Glutamatergic neuron (in vitro differentiated cells): ENCODE data around the gene SSB. TPM values are rescaled to one million over a fixed set of nuclear protein-coding genes. Genes with fewer than 3 reads are reported as not detected.

Source experiments
- DNase-seq: peaks from one replicate; pipeline ENCODE4 v3.0.0; 2022
- H3K27ac Mint-ChIP-seq: one replicate; pipeline ENCODE4 v1.8.0; 2020; ENCODE audit warnings: mild to moderate bottlenecking, mixed read lengths, inconsistent platforms; ENCODE audit not compliant: unreplicated experiment
- H3K27me3 Mint-ChIP-seq: one replicate; pipeline ENCODE4 v1.8.0; 2020; ENCODE audit warnings: mild to moderate bottlenecking, moderate library complexity, mixed read lengths, inconsistent platforms; ENCODE audit not compliant: unreplicated experiment
- H3K36me3 Mint-ChIP-seq: one replicate; pipeline ENCODE4 v1.8.0; 2020; ENCODE audit warnings: mild to moderate bottlenecking, mixed read lengths, inconsistent platforms; ENCODE audit not compliant: unreplicated experiment
- H3K4me1 Mint-ChIP-seq: one replicate; pipeline ENCODE4 v1.8.0; 2020; ENCODE audit warnings: mild to moderate bottlenecking, low read depth, mixed read lengths, inconsistent platforms; ENCODE audit not compliant: unreplicated experiment
- H3K4me3 Mint-ChIP-seq: one replicate; pipeline ENCODE4 v1.8.0; 2020; ENCODE audit warnings: mild to moderate bottlenecking, mixed read lengths, inconsistent platforms; ENCODE audit not compliant: unreplicated experiment
- H3K9me3 Mint-ChIP-seq: one replicate; pipeline ENCODE4 v1.8.0; 2020; ENCODE audit warnings: mild to moderate bottlenecking, moderate library complexity, mixed read lengths, inconsistent platforms; ENCODE audit not compliant: unreplicated experiment
- long read RNA-seq: library from polyadenylated mRNA; unstranded; transcript quantifications from one replicate; pipeline ENCODE4 v2.0.0, GENCODE V29; 2020; ENCODE audit not compliant: unreplicated experiment
- total RNA-seq: library from RNA; stranded (reverse); fragmentation: NEBNext Ultra II Directional; extraction: Animal tissue kit (Norgen Biotek cat#: 25700); gene quantifications from one replicate; pipeline ENCODE4 v1.2.1, GENCODE V29; 2021; ENCODE audit not compliant: unreplicated experiment
- TF ChIP-seq, protein P1 (sequence below): fragments of 200-600 bp; sonication (generic); IDR thresholded peaks from one replicate; pipeline ENCODE4 v1.5.0; 2021; ENCODE audit not compliant: partially characterized antibody, unreplicated experiment

The SSB gene
- total RNA-seq: 79.0 TPM
- long read RNA-seq, transcript SSB-201 (12 exons, 1,709 nt): major isoform, 23 of 59 reads
- long read RNA-seq, partial matches to known transcripts: 31 of 59 reads
- long read RNA-seq, other reads (novel, unspliced or antisense): 3 of 59 reads

DNA sequence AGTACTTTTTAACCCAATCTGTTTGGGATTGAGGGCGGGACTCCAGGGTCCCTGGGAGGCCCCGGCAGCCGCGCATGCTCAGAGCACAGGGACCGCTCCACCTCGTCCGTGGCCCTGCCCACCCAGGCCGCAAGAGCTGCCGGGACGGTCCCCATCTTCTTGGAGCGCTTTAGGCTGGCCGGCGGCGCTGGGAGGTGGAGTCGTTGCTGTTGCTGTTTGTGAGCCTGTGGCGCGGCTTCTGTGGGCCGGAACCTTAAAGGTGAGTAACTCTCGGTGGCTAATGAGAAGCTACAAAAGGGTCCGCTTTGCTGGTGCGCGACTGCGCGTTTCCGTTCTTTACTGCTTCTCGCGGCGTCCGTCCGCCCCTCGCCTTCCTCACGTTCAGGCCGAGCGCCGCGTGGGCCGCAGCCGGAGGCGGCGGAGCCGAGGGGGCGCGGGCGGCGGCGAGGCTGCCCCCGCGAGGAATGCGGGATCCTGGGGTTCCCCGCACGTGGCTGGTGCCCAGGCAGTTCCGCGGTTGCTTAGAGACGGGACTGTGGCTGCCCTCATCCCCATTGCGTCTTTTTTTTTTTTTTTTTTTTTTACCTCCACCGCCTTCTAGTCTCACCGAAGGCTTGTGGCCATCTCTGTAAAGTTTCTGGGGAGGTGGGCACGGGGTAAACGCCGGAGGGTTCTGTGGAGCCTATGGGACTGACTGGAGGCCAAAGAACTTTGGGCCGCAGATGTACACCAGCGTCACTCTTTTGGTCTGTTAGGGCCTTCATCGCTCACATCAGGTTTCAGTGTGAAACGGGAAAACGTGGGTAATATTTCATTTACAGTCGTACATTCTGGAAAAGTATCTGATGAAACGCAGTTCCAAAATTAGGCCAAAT, at the start of gene SSB:
Gene SSB, plus strand, starts transcription at position 154 of the 875 bp plus-strand sequence. CDS start 2,090 bp downstream, outside the sequence.
- DNase-seq: peak; percentile 93
- H3K4me3 Mint-ChIP-seq: peak within 1 kb of the TSS; percentile 92
- H3K27me3 Mint-ChIP-seq: peaks cover 3% of the 10 kb centered on the region
- peaks cover 3% of the 10 kb centered on the region for H3K4me1 Mint-ChIP-seq
- H3K9me3 Mint-ChIP-seq: no peaks in the 10 kb centered on the region
- peak within 1 kb of the TSS; percentile 55 for H3K27ac Mint-ChIP-seq
- H3K36me3 Mint-ChIP-seq: no peaks in the 10 kb centered on the region
- TF ChIP-seq, protein P1, sequence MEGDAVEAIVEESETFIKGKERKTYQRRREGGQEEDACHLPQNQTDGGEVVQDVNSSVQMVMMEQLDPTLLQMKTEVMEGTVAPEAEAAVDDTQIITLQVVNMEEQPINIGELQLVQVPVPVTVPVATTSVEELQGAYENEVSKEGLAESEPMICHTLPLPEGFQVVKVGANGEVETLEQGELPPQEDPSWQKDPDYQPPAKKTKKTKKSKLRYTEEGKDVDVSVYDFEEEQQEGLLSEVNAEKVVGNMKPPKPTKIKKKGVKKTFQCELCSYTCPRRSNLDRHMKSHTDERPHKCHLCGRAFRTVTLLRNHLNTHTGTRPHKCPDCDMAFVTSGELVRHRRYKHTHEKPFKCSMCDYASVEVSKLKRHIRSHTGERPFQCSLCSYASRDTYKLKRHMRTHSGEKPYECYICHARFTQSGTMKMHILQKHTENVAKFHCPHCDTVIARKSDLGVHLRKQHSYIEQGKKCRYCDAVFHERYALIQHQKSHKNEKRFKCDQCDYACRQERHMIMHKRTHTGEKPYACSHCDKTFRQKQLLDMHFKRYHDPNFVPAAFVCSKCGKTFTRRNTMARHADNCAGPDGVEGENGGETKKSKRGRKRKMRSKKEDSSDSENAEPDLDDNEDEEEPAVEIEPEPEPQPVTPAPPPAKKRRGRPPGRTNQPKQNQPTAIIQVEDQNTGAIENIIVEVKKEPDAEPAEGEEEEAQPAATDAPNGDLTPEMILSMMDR: no peak

DNA sequence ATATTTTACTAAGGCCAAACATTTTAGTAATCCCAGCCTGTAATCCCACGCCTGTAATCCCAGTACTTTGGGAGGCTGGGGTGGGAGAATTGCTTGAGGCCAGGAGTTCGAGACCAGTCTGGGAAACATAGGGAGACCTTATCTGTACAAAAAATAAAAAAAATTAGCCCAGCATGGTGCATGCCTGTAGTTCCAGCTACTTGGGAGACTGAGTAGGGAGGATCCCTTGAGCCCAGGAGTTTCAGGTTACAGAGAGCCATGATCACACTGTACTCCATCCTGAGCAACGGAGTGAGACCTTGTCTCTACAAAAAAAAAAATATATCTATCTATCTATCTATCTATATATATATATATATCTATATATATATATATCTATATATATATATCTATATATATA, 45.9 kb upstream of the SSB start:
- TF ChIP-seq, protein P1: no peak
- no peak overlapping the region for H3K27ac Mint-ChIP-seq
- no peak for DNase-seq
- no peaks in the 10 kb centered on the region for H3K4me1 Mint-ChIP-seq
- peaks cover 1% of the 10 kb centered on the region for H3K9me3 Mint-ChIP-seq
- H3K4me3 Mint-ChIP-seq: no peak overlapping the region
- H3K36me3 Mint-ChIP-seq: peaks cover 23% of the 10 kb centered on the region
- H3K27me3 Mint-ChIP-seq: peaks cover 2% of the 10 kb centered on the region

DNA sequence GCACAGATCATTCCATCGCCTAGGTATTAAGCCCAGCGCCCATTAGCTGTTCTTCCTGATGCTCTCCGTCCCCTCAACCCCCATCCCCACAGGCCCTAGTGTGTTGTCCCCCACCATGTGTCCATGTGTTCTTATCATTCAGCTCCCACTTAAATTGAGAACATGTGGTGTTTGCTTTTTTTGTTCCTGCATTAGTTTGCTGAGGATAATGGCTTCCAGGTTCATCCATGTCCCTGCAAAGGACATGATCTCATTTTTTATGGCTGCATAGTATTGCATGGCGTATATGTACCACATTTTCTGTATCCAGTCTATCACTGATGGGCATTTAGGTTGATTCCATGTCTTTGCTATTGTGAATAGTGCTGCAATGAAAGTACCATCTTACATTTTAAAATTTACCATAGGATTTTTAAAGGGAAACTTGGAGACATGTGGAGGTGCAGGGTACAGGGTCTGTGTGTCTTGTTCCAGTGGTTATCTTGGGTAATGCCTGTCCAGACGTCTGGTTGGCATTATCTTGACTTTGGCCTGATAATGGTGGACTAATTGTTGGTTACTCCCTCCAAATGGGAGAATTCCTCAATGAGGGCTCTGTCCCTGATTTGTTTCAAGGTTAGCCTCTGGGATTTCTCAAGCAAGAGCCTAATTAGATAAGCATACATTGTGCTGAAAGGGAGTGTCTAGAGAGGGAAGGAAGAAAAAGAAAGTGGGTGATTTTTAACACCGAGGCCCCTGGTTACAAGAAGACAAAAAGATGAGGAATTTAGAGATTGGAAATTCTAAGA, 43.4 kb upstream of the SSB start:
- Mint-ChIP-seq H3K4me3 (no peak overlapping the region), H3K4me1 (no peaks in the 10 kb centered on the region), H3K9me3 (no peaks in the 10 kb centered on the region), H3K36me3 (peaks cover 15% of the 10 kb centered on the region), H3K27me3 (peaks cover 2% of the 10 kb centered on the region), H3K27ac (no peak overlapping the region)
- no peak for DNase-seq
- TF ChIP-seq, protein P1: no peak

DNA sequence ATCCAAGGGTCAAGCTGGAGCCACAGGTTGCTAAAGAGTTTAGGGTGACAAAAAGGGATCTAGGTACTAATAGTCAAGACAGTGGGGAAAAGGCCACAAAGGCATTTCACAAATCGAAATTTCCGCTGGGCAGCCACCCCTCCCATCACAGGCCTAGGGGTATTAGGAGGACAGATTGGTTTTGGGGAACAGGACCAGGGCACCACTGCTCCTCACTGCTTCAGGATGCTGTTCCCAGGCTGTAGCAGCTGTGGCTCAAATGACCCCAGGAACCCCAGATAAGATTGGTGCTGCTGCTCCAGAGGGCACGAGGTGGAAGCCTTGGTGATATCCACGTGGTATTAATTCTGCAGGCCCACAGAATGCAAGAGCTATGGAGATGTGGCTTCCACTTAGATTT, 42.3 kb upstream of the SSB start:
- H3K4me1 Mint-ChIP-seq: no peaks in the 10 kb centered on the region
- H3K27me3 Mint-ChIP-seq: peaks cover 2% of the 10 kb centered on the region
- H3K9me3 Mint-ChIP-seq: no peaks in the 10 kb centered on the region
- peaks cover 19% of the 10 kb centered on the region for H3K36me3 Mint-ChIP-seq
- no peak for DNase-seq
- no peak overlapping the region for H3K4me3 Mint-ChIP-seq
- no peak overlapping the region for H3K27ac Mint-ChIP-seq
- TF ChIP-seq, protein P1: no peak
